Measurements from ENCODE around the gene RPL15. TPM values are rescaled to one million over a fixed set of nuclear protein-coding genes. Genes with fewer than 3 reads are reported as not detected.
A peak's percentile ranks its signal among the peaks of the same experiment; 100 is the strongest.

The RPL15 gene
- total RNA-seq, 1 donor from 2014 or later = 1,411 TPM

DNA sequence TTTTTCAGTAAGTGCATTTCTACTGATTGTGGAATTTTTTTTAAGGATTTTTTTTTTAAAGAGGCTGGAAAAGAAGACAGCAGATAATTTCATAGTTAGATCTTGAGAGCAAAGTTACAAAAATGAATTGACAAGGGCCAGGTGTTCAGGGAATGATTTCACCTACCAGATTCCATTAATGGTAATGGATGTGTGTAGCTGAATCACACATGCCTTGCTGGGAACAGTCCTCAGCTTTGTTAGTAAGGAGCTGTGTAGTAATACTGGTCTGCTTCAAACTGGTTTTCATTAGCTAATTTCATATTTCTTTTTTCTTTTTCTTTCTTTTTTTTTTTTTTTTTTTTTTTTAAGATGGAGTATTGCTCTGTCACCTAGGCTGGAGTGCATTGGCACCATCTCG lies 44.1 kb downstream of the RPL15 start:
- Mint-ChIP-seq H3K4me3 (ENCODE audit: unreplicated experiment) (no peak overlapping the region), H3K27me3 (ENCODE audit: low read depth) (no peaks in the 10 kb centered on the region), H3K27ac (ENCODE audit: unreplicated experiment) (peak overlapping the region; percentile 8), H3K36me3 (ENCODE audit: low read depth) (peaks cover 14% of the 10 kb centered on the region), H3K4me1 (ENCODE audit: low read depth) (peaks cover 41% of the 10 kb centered on the region), H3K9me3 (ENCODE audit: low read depth) (no peaks in the 10 kb centered on the region)
- TF ChIP-seq, protein P1, sequence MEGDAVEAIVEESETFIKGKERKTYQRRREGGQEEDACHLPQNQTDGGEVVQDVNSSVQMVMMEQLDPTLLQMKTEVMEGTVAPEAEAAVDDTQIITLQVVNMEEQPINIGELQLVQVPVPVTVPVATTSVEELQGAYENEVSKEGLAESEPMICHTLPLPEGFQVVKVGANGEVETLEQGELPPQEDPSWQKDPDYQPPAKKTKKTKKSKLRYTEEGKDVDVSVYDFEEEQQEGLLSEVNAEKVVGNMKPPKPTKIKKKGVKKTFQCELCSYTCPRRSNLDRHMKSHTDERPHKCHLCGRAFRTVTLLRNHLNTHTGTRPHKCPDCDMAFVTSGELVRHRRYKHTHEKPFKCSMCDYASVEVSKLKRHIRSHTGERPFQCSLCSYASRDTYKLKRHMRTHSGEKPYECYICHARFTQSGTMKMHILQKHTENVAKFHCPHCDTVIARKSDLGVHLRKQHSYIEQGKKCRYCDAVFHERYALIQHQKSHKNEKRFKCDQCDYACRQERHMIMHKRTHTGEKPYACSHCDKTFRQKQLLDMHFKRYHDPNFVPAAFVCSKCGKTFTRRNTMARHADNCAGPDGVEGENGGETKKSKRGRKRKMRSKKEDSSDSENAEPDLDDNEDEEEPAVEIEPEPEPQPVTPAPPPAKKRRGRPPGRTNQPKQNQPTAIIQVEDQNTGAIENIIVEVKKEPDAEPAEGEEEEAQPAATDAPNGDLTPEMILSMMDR (IDR thresholded peaks at IDR 0.05) = no peak
- no peak for DNase-seq (ENCODE audit: low spot score)

DNA sequence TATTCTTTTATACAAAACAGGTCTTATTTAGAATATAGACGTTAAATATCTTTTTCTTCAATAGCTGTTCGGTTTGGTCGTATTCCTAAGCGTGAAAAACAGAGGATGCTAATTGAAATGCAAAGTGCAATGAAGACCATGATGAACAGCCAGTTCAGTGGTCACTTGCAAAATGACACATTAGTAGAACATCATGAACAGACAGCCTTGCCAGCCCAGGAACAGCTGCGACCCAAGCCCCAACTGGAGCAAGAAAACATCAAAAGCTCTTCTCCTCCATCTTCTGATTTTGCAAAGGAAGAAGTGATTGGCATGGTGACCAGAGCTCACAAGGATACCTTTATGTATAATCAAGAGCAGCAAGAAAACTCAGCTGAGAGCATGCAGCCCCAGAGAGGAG lies 45.0 kb downstream of the RPL15 start:
- peaks cover 49% of the 10 kb centered on the region for H3K4me1 Mint-ChIP-seq (ENCODE audit: low read depth)
- peaks cover 14% of the 10 kb centered on the region for H3K36me3 Mint-ChIP-seq (ENCODE audit: low read depth)
- H3K27ac Mint-ChIP-seq (ENCODE audit: unreplicated experiment) = no peak overlapping the region
- H3K9me3 Mint-ChIP-seq (ENCODE audit: low read depth) = no peaks in the 10 kb centered on the region
- no peak overlapping the region for H3K4me3 Mint-ChIP-seq (ENCODE audit: unreplicated experiment)
- no peak for DNase-seq (ENCODE audit: low spot score)
- TF ChIP-seq, protein P1 (IDR thresholded peaks at IDR 0.05) = no peak
- H3K27me3 Mint-ChIP-seq (ENCODE audit: low read depth) = no peaks in the 10 kb centered on the region

DNA sequence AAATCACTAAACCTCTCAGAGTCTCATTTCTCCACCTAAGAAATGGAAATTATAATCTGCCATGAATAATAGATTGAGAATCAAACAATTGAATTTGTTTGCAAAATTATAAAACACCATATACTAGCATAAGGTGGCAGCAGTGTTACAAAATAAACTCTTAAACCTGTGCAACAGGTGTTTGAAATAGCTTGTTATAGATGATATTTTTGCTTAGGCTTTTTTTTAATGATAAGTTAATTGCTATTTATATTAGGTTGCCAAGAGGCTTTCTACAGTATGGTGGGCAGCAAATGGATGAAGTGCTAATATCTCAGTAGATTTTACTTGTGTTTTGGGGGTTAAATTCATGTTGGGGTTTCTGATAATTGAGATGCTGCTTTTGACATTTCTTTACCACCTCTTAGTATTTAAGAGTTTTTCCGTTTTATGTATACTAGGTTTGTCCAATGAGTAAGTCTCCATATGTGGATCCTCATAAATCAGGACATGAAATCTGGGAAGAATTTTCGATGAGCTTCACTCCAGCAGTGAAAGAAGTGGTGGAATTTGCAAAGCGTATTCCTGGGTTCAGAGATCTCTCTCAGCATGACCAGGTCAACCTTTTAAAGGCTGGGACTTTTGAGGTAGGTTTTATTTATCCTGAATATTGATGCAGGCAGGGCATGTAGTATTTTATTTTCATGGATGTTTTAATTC lies 47.8 kb downstream of the RPL15 start:
- peaks cover 17% of the 10 kb centered on the region for H3K36me3 Mint-ChIP-seq (ENCODE audit: low read depth)
- TF ChIP-seq, protein P1 (IDR thresholded peaks at IDR 0.05) = no peak
- DNase-seq (ENCODE audit: low spot score) = no peak
- H3K9me3 Mint-ChIP-seq (ENCODE audit: low read depth) = no peaks in the 10 kb centered on the region
- peak overlapping the region; percentile 5 for H3K27ac Mint-ChIP-seq (ENCODE audit: unreplicated experiment)
- H3K4me1 Mint-ChIP-seq (ENCODE audit: low read depth) = peaks cover 52% of the 10 kb centered on the region
- no peak overlapping the region for H3K4me3 Mint-ChIP-seq (ENCODE audit: unreplicated experiment)
- no peaks in the 10 kb centered on the region for H3K27me3 Mint-ChIP-seq (ENCODE audit: low read depth)

DNA sequence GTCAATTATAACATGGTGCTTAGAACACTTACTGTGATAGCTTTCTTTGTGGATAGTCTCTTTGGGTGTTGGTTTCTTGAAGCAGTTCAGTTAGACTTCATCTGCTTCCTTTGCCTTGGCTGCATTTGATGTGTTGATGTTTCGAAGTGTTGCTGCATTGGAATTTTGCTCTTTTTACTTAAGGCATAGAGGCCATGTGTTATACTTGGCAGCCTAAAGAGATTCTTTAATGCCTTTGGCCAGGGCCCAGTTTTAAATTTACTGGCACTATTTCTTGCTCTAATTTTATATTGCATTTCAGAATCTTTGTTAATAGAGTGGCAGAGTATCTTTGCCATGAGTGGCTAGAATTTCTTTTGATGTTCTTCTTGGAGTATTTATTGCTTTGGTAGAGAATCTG lies 49.4 kb downstream of the RPL15 start:
- peaks cover 18% of the 10 kb centered on the region for H3K36me3 Mint-ChIP-seq (ENCODE audit: low read depth)
- no peaks in the 10 kb centered on the region for H3K27me3 Mint-ChIP-seq (ENCODE audit: low read depth)
- H3K4me3 Mint-ChIP-seq (ENCODE audit: unreplicated experiment) = no peak overlapping the region
- peaks cover 50% of the 10 kb centered on the region for H3K4me1 Mint-ChIP-seq (ENCODE audit: low read depth)
- no peaks in the 10 kb centered on the region for H3K9me3 Mint-ChIP-seq (ENCODE audit: low read depth)
- no peak for DNase-seq (ENCODE audit: low spot score)
- H3K27ac Mint-ChIP-seq (ENCODE audit: unreplicated experiment) = peak overlapping the region; percentile 89
- TF ChIP-seq, protein P1 (IDR thresholded peaks at IDR 0.05) = no peak

DNA sequence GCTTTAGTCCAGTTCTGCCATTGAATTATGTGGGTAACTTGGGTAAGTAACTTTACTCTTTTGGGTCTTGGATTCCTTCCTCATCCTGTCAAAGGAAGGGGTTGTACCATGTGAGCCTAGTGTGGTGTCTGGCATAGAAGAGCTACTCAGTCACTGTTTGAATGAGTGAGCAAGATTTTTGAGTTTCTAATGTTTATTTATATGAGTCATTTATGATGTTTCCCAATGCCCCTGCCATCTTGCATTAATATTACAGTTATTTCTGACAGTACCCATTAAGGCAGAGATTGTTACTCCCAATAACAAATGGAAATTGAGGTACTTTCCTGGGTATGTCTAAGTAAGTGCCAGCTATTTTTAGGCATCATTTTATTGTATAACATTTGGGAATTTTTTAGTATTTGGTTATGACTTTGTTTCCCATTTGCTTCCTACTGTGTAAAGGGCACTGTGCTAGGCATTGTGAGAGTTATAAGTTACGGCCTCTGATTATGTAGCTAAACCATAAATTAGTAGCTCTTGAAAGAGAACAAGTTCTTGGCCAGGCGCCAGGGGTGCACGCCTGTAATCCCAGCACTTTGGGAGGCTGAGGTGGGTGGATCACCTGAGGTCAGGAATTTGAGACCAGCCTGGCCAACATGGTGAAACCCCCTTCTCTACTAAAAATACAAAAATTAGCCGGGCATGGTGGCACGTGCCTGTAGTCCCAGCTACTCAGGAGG lies 51.7 kb downstream of the RPL15 start:
- H3K27ac Mint-ChIP-seq (ENCODE audit: unreplicated experiment) = peak overlapping the region; percentile 28
- TF ChIP-seq, protein P1 (IDR thresholded peaks at IDR 0.05) = no peak
- H3K27me3 Mint-ChIP-seq (ENCODE audit: low read depth) = no peaks in the 10 kb centered on the region

More for the DNA sequence above, 51.7 kb downstream of the RPL15 start:
- Mint-ChIP-seq H3K4me1 (ENCODE audit: low read depth) (peaks cover 40% of the 10 kb centered on the region), H3K9me3 (ENCODE audit: low read depth) (no peaks in the 10 kb centered on the region), H3K4me3 (ENCODE audit: unreplicated experiment) (no peak overlapping the region), H3K36me3 (ENCODE audit: low read depth) (peaks cover 11% of the 10 kb centered on the region)
- DNase-seq (ENCODE audit: low spot score) = no peak

Data from chondrocyte (in vitro differentiated cells).